Measurements from ENCODE around the gene FBXO33.

FBXO33 gene

DNA sequence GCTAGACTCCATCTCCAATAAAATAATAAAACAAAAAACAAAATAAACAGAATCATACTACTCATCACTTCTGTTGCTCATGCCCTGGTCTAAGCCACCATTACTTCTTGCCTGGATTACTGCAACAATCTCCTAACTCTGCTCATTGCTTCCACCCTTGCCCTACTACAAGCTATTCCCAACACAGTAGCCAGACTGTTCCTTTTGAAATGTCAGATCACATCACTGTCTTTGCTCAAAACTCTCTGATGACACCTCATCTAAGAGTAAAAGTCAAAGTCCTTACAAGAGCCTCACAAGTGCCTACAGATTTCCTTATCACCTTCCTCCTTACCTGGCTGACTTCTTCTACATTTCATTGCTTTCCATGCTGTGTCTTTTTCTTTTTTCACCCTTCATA is 10.0 kb downstream of the FBXO33 start:
- DNase-seq (ENCODE audit: low read depth in 1 of 2, low spot score in 1 of 2) = no peak
- TF ChIP-seq JUND (IDR thresholded peaks at IDR 0.05; ENCODE audit: low read depth) = no peak
- in situ Hi-C loops (cut with HindIII; ENCODE audit: low pct_unique_long_range_greater_than_20kb, low sequenced_read_pairs) = no loop called here

DNA sequence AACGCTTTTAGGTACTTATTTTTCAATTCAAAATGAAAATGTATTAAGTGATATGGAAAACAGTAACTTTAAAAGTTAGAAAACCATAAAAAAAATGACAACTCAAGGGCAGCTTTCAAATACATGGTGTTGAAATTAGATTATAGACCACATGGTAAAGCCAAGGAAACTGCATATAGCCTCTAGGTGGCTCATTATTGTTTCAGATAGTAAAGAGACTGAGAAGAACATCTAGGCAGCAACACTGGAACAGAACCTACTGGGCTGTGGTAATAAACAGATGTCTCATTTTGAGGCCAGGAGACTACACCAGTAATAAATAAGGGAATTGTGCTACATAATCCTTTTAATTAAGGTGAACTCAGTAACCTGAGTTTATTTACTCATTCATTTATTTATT is 13.0 kb downstream of the FBXO33 start:
- TF ChIP-seq JUND (IDR thresholded peaks at IDR 0.05; ENCODE audit: low read depth) = no peak
- in situ Hi-C loops (cut with HindIII; ENCODE audit: low pct_unique_long_range_greater_than_20kb, low sequenced_read_pairs) = no loop called here
- DNase-seq (ENCODE audit: low read depth in 1 of 2, low spot score in 1 of 2) = no peak

DNA sequence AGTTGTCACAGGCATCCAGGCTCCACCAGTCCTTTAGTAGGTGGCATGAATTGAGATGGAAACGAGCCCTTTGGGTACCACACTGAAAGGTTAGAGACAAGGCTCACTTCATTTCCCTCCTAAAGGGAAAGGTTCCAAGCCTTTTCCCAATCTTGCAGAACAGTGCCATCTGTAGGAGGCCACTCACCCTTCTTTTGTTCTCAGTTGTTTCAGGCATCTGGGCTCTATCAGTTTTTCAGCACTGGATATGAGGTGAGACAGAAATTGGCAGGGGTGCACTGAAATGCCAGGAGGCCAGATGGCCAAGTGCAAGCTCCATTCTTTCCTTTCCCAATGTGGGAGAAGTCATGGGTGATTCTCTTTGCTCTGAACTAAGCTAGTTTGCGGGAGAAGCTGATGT is 15.2 kb downstream of the FBXO33 start:
- in situ Hi-C loops (cut with HindIII; ENCODE audit: low pct_unique_long_range_greater_than_20kb, low sequenced_read_pairs) = no loop called here
- DNase-seq (ENCODE audit: low read depth in 1 of 2, low spot score in 1 of 2) = peak in 1 of 2 experiments; percentile 51
- TF ChIP-seq JUND (IDR thresholded peaks at IDR 0.05; ENCODE audit: low read depth) = no peak

DNA sequence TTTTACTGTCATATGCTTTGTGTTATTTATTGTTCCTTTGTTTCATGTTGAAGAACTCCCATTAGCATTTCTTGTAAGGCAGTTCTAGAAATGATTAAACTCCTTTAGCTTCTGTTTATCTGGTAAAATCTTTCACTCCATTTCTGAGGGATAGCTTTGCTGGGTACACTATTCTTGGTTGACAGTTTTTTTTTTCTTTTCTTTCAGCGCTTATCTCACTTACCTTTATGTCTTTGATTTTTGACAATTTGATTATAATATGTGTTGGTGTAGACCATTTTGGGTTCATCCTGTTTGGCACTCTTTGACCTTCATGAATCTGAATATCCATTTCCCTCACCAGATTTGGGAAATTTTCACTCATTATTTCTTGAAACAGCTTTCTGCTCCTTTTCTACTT is 16.2 kb downstream of the FBXO33 start:
- in situ Hi-C loops (cut with HindIII; ENCODE audit: low pct_unique_long_range_greater_than_20kb, low sequenced_read_pairs) = no loop called here
- no peak for DNase-seq (ENCODE audit: low read depth in 1 of 2, low spot score in 1 of 2)
- no peak for TF ChIP-seq JUND (IDR thresholded peaks at IDR 0.05; ENCODE audit: low read depth)

DNA sequence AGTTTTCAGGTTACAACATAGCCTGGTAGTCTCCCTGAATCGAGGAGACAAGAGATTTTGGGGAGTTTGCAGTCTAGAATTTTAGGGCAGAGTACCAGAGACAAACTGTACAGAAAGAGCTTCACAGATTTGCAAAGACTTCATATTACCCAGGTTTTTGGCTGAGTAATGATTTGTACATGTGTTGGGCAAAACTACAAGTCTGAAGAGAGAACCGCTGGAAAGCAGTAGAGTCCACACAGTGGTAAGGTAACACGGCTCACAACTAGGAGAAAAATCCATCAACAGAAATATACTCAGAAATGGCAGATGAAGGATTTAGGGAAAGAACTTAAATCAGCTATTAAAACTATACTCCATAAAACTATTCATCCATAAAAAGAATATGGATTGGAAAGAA is 25.7 kb downstream of the FBXO33 start:
- in situ Hi-C loops (cut with HindIII; ENCODE audit: low pct_unique_long_range_greater_than_20kb, low sequenced_read_pairs) = no loop called here
- DNase-seq (ENCODE audit: low read depth in 1 of 2, low spot score in 1 of 2) = no peak
- TF ChIP-seq JUND (IDR thresholded peaks at IDR 0.05; ENCODE audit: low read depth) = no peak

DNA sequence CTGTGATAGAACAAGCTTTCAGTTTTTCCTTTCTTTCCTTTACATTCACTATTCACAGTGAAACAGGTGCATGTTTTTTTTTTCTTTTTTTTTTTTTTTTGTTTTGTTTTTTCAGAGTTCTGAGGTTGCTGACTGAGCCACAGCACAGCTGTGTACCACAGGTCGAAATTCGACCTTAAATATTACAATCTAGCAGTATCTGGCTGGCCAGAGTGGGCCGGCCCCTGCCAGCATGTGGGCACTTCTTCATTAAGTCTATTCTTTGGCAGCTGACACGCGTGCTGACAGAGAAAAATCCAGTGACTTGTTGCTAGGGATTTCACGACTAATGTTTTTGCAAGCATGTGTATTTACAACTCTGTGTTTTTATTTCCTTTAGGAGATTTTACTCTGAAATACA is 33.9 kb downstream of the FBXO33 start:
- TF ChIP-seq JUND (IDR thresholded peaks at IDR 0.05; ENCODE audit: low read depth) = no peak
- in situ Hi-C loops (cut with HindIII; ENCODE audit: low pct_unique_long_range_greater_than_20kb, low sequenced_read_pairs) = no loop called here
- no peak for DNase-seq (ENCODE audit: low read depth in 1 of 2, low spot score in 1 of 2)

DNA sequence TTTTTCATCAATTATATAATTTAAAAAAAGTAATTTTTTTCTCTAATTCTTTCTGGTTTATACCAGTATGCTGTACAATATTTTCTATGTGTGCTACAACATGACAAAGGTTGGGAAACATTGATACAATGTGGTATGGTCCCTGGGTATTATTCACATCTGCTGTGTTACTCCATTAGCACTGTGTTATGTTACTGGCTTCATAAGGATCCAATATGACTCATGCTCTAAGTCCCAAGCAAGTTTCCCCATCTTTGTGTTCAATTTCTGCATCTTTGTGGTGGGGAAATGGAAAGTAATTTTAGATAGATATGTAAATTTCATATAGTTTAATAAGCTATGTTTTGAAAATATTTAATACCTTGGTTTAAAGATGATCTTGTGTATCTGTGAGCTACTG is 35.8 kb downstream of the FBXO33 start:
- DNase-seq (ENCODE audit: low read depth in 1 of 2, low spot score in 1 of 2) = no peak
- no peak for TF ChIP-seq JUND (IDR thresholded peaks at IDR 0.05; ENCODE audit: low read depth)
- in situ Hi-C loops (cut with HindIII; ENCODE audit: low pct_unique_long_range_greater_than_20kb, low sequenced_read_pairs) = no loop called here

DNA sequence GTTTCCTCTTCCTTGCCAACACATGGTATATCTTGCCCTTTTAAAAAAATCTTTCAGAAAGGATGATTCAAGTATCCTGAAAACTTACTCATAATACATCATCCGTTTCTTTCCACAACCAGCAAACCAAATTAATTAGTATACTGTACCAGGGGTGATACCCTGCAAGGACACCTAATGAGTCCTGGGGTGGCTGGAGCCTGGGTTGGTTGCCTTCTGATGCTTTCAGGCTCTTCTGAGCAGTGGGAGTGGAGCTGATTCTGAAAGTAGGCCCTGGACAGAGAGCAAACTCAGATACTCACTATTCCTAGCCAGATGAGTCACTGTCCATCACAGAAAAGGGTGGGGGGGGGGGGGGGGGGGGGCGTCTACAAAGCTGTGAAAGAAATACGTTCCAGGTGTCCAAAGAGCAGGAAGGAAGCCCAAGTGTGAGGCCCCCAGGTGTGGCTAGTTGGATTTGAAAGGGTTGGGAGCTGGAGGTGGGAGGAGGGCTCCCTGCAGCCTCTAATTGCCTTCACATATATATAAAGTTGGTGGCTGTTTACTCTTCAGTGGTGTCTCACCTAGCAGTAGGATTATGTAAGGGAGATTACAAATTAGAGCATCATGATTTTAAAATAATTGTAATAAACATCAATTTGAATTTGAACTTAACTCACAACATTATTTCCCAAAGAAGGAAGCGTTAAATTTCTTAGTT is 36.5 kb downstream of the FBXO33 start:
- in situ Hi-C loops (cut with HindIII; ENCODE audit: low pct_unique_long_range_greater_than_20kb, low sequenced_read_pairs) = no loop called here
- TF ChIP-seq JUND (IDR thresholded peaks at IDR 0.05; ENCODE audit: low read depth) = no peak
- no peak for DNase-seq (ENCODE audit: low read depth in 1 of 2, low spot score in 1 of 2)

DNA sequence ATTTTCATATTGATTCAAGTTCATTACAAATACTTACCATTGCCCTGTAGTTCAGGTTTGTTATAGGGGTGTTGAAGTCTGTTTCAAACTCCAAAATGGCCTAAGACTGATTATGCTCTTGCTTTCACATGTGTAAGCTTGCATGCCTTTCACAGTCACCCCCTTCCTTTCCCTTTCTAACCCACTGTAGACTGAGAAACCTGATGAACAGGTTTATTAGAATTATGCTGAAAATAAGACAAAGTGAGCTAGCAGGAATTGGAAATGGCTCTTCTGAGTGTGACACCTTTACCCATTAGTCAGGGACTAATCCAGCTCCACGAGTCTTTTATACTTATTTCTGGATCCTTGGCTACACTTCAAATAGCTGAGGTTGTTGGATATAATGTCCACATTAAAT is 38.9 kb downstream of the FBXO33 start:
- no peak for TF ChIP-seq JUND (IDR thresholded peaks at IDR 0.05; ENCODE audit: low read depth)
- in situ Hi-C loops (cut with HindIII; ENCODE audit: low pct_unique_long_range_greater_than_20kb, low sequenced_read_pairs) = no loop called here
- peak in 1 of 2 experiments; percentile 57 for DNase-seq (ENCODE audit: low read depth in 1 of 2, low spot score in 1 of 2)

DNA sequence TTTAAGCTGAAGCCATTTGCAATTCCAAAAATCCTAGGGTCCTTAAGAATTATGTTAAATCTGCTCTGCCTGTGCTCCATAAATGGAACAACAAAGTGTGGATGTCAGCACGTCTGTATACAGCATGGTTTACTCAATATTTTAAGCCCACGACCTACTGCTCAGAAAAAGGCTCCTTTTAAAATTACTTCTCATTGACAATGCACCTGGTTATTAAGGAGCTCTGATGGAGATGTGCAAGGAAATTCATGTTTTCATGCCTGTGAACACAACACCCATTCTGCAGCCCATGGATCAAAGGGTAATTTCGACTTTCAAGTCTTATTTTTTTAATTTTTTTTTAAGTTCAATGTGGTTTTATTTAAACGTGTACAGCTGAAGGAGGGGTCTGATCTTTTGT is 48.1 kb downstream of the FBXO33 start:
- no peak for TF ChIP-seq JUND (IDR thresholded peaks at IDR 0.05; ENCODE audit: low read depth)

DNA sequence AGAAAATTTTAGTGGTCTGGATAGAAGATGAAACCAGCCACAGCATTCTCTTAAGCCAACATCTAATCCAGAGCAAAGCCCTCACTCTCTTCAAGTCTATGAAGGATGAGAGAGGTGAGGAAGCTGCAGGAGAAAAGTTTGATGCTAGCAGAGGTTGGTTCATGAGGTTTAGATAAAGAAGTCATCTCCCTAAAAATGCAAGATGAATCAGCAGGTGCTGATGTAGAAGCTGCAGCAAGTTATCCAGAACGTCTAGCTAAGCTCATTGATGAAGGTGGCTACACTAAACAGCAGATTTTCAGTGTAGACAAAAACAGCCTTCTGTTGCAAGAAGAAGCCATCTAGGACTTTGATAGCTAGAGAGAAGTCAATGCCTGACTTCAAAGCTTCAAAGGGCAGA is 48.5 kb downstream of the FBXO33 start:
- no peak for DNase-seq (ENCODE audit: low read depth in 1 of 2, low spot score in 1 of 2)
- in situ Hi-C loops (cut with HindIII; ENCODE audit: low pct_unique_long_range_greater_than_20kb, low sequenced_read_pairs) = no loop called here
- TF ChIP-seq JUND (IDR thresholded peaks at IDR 0.05; ENCODE audit: low read depth) = no peak

More for the DNA sequence above, 48.1 kb downstream of the FBXO33 start:
- no peak for DNase-seq (ENCODE audit: low read depth in 1 of 2, low spot score in 1 of 2)
- in situ Hi-C loops (cut with HindIII; ENCODE audit: low pct_unique_long_range_greater_than_20kb, low sequenced_read_pairs) = no loop called here

DNA sequence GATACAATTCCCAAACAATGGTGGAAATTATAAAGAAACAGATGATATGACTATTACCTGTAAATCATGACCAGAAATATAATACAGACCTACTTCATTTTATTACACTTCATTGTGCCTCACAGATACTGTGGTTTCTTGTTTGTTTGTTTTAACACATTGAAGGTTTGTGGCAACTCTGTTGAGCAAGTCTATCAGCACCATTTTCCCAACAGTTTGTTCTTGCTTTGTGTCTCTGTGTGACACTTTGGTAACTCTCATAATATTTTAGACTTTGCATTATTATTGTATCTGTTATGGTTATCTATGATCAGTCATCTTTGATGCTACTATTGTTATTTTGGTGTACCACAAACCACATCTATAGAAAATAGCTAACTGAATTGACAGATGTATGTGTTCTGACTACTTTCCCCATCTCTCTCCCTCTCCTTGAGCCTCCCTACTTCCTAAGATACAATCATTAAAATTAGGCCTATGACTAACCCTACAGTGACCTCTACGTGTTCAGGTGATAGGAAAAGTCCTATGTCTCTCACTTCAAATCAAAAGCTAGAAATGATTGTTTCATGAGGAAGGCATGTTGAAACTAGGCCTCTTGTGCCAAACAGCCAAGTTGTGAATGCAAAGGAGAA is 49.1 kb downstream of the FBXO33 start:
- no peak for DNase-seq (ENCODE audit: low read depth in 1 of 2, low spot score in 1 of 2)
- TF ChIP-seq JUND (IDR thresholded peaks at IDR 0.05; ENCODE audit: low read depth) = no peak
- in situ Hi-C loops (cut with HindIII; ENCODE audit: low pct_unique_long_range_greater_than_20kb, low sequenced_read_pairs) = no loop called here

DNA sequence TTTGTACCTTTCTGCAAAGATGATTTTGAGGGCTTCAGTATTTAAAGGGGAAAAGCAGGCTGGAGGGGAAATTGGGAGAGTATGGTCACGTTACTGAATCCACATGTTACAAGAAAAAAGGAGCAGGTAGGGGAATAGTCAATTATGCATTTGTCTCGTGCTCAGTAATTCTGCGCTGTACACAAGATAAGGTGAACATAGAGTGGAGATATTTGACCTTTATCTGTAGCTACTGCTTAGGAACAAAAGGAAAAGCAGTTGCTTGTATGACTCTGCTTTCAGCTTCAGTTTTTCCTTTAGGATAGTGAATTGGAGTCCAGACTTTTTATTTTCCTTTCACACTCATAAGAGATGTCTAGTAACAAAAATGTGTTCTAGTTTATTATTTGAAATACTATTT is 49.8 kb downstream of the FBXO33 start:
- in situ Hi-C loops (cut with HindIII; ENCODE audit: low pct_unique_long_range_greater_than_20kb, low sequenced_read_pairs) = no loop called here
- TF ChIP-seq JUND (IDR thresholded peaks at IDR 0.05; ENCODE audit: low read depth) = no peak
- no peak for DNase-seq (ENCODE audit: low read depth in 1 of 2, low spot score in 1 of 2)

DNA sequence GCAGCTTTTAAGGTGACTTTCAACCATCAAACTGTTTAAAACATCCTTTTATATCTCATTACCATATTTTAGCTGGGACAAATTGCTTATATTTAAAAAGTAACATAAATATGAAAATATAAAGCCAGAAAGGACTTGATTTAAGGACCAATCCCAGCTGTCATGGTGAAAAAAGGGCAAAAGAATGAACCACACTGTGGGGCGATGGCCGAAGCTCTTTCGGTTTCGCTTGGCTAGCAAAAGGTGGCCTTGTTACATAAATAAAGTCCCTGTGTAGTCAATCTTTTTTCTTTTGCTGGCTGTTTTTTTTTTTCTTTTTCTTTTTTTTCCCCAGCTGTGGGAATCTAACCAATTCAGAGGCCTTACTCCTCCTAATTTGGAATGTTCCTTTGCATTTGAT is 50.9 kb downstream of the FBXO33 start:
- in situ Hi-C loops (cut with HindIII; ENCODE audit: low pct_unique_long_range_greater_than_20kb, low sequenced_read_pairs) = no loop called here
- no peak for TF ChIP-seq JUND (IDR thresholded peaks at IDR 0.05; ENCODE audit: low read depth)
- no peak for DNase-seq (ENCODE audit: low read depth in 1 of 2, low spot score in 1 of 2)
